Measurements from ENCODE around the gene FLG2. TPM values are rescaled to one million over a fixed set of nuclear protein-coding genes. Genes with fewer than 3 reads are reported as not detected.

Gene FLG2
- total RNA-seq, 1 donor from 2014 or later, result not detected

DNA sequence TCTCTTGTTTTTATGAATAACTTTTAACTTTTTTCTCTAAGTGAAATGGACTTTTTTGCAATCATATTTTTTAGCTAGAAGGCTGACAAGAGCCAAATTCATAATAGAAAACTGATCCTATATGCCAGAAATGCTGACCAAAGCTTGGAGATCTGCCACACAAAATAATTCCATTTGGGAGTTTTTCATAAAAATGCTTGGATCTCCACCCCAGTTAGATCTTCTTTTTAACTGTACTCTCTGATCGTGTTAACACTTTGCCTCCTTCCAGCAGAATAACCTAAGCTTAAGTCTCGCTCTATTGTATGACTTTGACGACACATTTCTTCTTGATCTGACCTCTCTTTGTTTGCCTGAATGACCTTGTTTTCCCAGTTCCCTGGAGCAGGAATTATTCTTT is 16.8 kb downstream of the FLG2 start:
- Histone ChIP-seq H3K36me3 (no peaks in the 10 kb centered on the region), H3K4me3 (no peak overlapping the region), H3K9me3 (no peaks in the 10 kb centered on the region), H3K27ac (no peak overlapping the region), H3K27me3 (no peaks in the 10 kb centered on the region), H3K4me1 (no peaks in the 10 kb centered on the region)
- TF ChIP-seq, protein P1, sequence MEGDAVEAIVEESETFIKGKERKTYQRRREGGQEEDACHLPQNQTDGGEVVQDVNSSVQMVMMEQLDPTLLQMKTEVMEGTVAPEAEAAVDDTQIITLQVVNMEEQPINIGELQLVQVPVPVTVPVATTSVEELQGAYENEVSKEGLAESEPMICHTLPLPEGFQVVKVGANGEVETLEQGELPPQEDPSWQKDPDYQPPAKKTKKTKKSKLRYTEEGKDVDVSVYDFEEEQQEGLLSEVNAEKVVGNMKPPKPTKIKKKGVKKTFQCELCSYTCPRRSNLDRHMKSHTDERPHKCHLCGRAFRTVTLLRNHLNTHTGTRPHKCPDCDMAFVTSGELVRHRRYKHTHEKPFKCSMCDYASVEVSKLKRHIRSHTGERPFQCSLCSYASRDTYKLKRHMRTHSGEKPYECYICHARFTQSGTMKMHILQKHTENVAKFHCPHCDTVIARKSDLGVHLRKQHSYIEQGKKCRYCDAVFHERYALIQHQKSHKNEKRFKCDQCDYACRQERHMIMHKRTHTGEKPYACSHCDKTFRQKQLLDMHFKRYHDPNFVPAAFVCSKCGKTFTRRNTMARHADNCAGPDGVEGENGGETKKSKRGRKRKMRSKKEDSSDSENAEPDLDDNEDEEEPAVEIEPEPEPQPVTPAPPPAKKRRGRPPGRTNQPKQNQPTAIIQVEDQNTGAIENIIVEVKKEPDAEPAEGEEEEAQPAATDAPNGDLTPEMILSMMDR (IDR thresholded peaks at IDR 0.05), result no peak
- no peak for DNase-seq (ENCODE audit: low spot score in 2 of 2)
- intact Hi-C loops (cut with DNase I), result no loop called here

DNA sequence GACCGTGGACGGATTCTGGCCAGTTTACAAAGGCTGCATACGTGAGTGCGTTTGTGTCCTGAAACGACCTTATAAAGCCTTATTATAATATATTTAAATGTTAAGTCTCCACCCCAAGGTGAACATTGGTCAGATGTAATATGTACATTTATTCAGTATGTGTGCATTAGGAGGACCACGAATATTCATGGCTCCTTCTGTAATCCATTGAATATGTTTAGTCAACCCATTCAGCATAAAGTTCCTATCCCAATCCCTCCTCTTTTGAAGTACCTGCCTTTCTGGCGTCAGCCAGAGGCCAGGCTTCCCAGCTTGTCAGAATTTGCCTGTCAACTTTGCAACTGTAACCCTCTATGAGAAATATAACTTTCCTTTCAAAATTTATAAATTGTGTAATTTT is 24.4 kb downstream of the FLG2 start:
- TF ChIP-seq, protein P1 (IDR thresholded peaks at IDR 0.05), result no peak
- no peak for DNase-seq (ENCODE audit: low spot score in 2 of 2)
- intact Hi-C loops (cut with DNase I), result no loop called here
- no peaks in the 10 kb centered on the region for H3K4me1 ChIP-seq
- no peak overlapping the region for H3K27ac ChIP-seq
- no peaks in the 10 kb centered on the region for H3K36me3 ChIP-seq
- H3K4me3 ChIP-seq, result no peak overlapping the region
- no peaks in the 10 kb centered on the region for H3K9me3 ChIP-seq
- H3K27me3 ChIP-seq, result no peaks in the 10 kb centered on the region

DNA sequence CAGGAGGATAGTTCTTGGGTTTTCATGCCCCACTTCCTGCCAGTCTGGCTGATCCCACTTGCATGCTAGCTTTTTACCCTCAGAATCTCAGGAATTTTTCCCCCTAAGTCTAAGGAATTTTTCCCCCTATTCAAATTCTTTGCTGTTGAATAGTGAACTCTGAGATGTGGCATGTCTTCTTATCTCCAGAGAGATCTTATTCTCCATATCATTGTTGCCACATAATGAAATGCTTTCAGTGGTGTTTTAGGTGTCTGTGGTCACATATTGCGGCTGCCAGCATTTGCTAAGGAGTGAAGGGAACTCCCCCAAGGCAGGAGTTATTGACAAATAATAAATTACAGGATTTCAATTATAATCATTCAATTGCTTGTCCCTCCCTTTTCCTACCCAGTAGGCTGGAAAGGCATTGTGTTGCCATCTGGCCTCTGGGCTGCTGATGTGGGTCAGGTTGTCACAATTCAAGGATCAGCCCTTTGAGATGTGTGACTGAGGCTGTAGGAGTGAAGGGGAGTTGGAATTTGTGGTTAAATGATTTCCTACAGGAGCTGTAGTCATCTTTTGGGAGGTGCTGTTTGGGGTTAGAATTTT is 30.9 kb downstream of the FLG2 start:
- H3K4me1 ChIP-seq, result no peaks in the 10 kb centered on the region
- DNase-seq (ENCODE audit: low spot score in 2 of 2), result no peak
- no peaks in the 10 kb centered on the region for H3K36me3 ChIP-seq
- intact Hi-C loops (cut with DNase I), result no loop called here
- no peak overlapping the region for H3K4me3 ChIP-seq
- H3K27me3 ChIP-seq, result no peaks in the 10 kb centered on the region
- TF ChIP-seq, protein P1 (IDR thresholded peaks at IDR 0.05), result no peak
- H3K9me3 ChIP-seq, result no peaks in the 10 kb centered on the region
- no peak overlapping the region for H3K27ac ChIP-seq

DNA sequence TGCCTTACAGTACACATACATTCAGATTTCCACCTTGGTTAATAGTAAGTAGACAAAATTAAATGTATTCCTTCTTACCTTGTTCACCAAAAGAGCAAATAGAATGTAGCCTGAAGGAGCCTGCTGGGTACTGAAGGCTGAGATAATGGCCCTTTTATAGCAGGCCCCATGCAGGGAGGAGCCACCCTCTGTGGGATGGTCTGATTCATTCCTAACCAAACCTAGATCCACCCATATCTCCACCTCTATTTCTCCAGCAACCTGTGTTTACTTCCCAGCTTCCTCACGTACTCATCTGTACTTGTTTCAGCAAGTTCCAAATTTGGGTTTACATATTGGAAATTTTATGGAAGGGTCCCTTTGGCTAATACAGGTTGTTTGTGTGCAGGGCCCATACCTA is 34.7 kb downstream of the FLG2 start, which contains the start of gene FLG:
Gene FLG, minus strand, starts transcription at position 129 of the 400 bp plus-strand sequence. CDS start 9,783 bp downstream, outside the sequence.
- H3K9me3 ChIP-seq, result no peaks in the 10 kb centered on the region
- intact Hi-C loops (cut with DNase I), result no loop called here
- TF ChIP-seq, protein P1 (IDR thresholded peaks at IDR 0.05), result no peak
- no peak for DNase-seq (ENCODE audit: low spot score in 2 of 2)
- no peak within 1 kb of the TSS for H3K27ac ChIP-seq
- H3K27me3 ChIP-seq, result no peaks in the 10 kb centered on the region
- H3K4me3 ChIP-seq, result no peak within 1 kb of the TSS
- H3K4me1 ChIP-seq, result no peaks in the 10 kb centered on the region
- no peaks in the 10 kb centered on the region for H3K36me3 ChIP-seq

DNA sequence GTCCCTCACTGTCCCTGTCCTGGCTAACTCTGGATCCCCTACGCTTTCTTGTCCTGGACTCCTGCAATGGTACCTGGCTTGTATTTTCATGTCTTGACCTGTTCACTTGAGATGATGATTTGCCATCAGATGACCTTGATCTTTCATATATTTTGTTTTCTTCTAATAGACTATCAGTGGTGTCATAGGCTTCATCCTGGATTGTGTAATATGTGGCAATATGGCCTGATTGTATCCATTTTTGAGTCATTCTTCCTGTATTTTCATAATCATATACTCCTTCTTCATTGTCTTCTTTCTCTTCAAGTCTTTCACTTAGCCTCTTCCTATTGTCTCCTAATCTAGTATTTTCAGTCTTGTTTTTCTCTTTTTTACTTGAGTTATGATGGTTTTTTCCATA is 45.8 kb downstream of the FLG2 start:
- Histone ChIP-seq H3K36me3 (no peaks in the 10 kb centered on the region), H3K4me3 (no peak overlapping the region), H3K27me3 (no peaks in the 10 kb centered on the region), H3K27ac (no peak overlapping the region), H3K4me1 (no peaks in the 10 kb centered on the region), H3K9me3 (peaks cover 3 to 7% of the 10 kb centered on the region in 2 donors)
- intact Hi-C loops (cut with DNase I), result no loop called here
- TF ChIP-seq, protein P1 (IDR thresholded peaks at IDR 0.05), result no peak
- DNase-seq (ENCODE audit: low spot score in 2 of 2), result no peak

Measured in ascending aorta (tissue), 2 donors.